HG03097 (cell line): ENCODE data around the gene DQX1.
A peak's percentile ranks its signal among the peaks of the same experiment; 100 is the strongest.

Experiments
- ATAC-seq: cut with Tn5 transposase; IDR thresholded peaks from one replicate; pipeline ENCODE4 v1.9.1; 2021; ENCODE audit not compliant: unreplicated experiment, low FRiP score

Gene DQX1

GRCh38 chr2:74512744-74513604, 13.1 kb downstream of the DQX1 start:
- no peak for ATAC-seq

- no peak for ATAC-seq
These were observed 14.7 kb downstream of the DQX1 start for GRCh38 chr2:74511104-74511989.

- no peak for ATAC-seq
These were observed 15.8 kb downstream of the DQX1 start for GRCh38 chr2:74510272-74510671.

GRCh38 chr2:74507926-74508520, 18.0 kb downstream of the DQX1 start:
- ATAC-seq, result peak; percentile 3

GRCh38 chr2:74507145-74507925, 18.7 kb downstream of the DQX1 start, which contains the start of gene PCGF1:
Gene PCGF1 (minus strand): TSS chr2:74507695. CDS start chr2:74507668, 27 bp downstream.
- ATAC-seq, result peak; percentile 79

- no peak for ATAC-seq
These were observed 20.4 kb downstream of the DQX1 start for GRCh38 chr2:74505448-74506246.

GRCh38 chr2:74504591-74504990, 21.4 kb downstream of the DQX1 start:
- ATAC-seq, result no peak

- ATAC-seq, result no peak
These were observed 22.2 kb downstream of the DQX1 start for GRCh38 chr2:74503506-74504475.

- ATAC-seq, result peak; percentile 35
These were observed 23.1 kb downstream of the DQX1 start for GRCh38 chr2:74502720-74503505.

- no peak for ATAC-seq
These were observed 23.8 kb downstream of the DQX1 start for GRCh38 chr2:74502147-74502719.

GRCh38 chr2:74501335-74502071, 24.5 kb downstream of the DQX1 start:
- no peak for ATAC-seq

GRCh38 chr2:74500578-74500946, 25.5 kb downstream of the DQX1 start:
- ATAC-seq, result no peak

- no peak for ATAC-seq
These were observed 26.0 kb downstream of the DQX1 start for GRCh38 chr2:74499940-74500577.

GRCh38 chr2:74499267-74499939, 26.6 kb downstream of the DQX1 start, which contains the start of gene LBX2:
Gene LBX2 (minus strand): TSS chr2:74499603. CDS start chr2:74499537, 66 bp downstream.
- ATAC-seq, result no peak

- no peak for ATAC-seq
These were observed 27.3 kb downstream of the DQX1 start for GRCh38 chr2:74498500-74499266.
